Neural cell (in vitro differentiated cells): ENCODE measurements around the gene BCAN. TPM values are rescaled to one million over a fixed set of nuclear protein-coding genes. Genes with fewer than 3 reads are reported as not detected.

Source experiments
- H2AFZ ChIP-seq: fragments of 200-600, 300-800 bp; sonication (generic), shearing (Covaris generic); 2 replicates; pipeline ENCODE4 v1.6.0; 2014; ENCODE audit warnings: low read depth, mild to moderate bottlenecking, antibody characterized with exemption, low read length, moderate library complexity
- H3F3A ChIP-seq: fragments of 200-600 bp; shearing (Covaris generic); 2 replicates; pipeline ENCODE4 v1.6.1; 2016; ENCODE audit warnings: mild to moderate bottlenecking, moderate library complexity, mixed read lengths, antibody characterized with exemption, low read length; ENCODE audit not compliant: insufficient read depth, poor library complexity, severe bottlenecking
- H3K27ac ChIP-seq: fragments of 200-600, 300-800 bp; sonication (generic), shearing (Covaris generic); 2 replicates; pipeline ENCODE4 v1.5.1; 2014; ENCODE audit warnings: mild to moderate bottlenecking, low read length, moderate library complexity
- H3K27me3 ChIP-seq: fragments of 300-800, 200-600 bp; sonication (generic), shearing (Covaris generic); 2 replicates; pipeline ENCODE4 v1.6.0; 2014; ENCODE audit warnings: mild to moderate bottlenecking, low read depth, low read length, moderate library complexity; ENCODE audit not compliant: insufficient read depth
- H3K36me3 ChIP-seq: fragments of 300-800, 200-600 bp; sonication (generic), shearing (Covaris generic); 2 replicates; pipeline ENCODE4 v1.5.1; 2014; ENCODE audit warnings: mild to moderate bottlenecking, antibody characterized with exemption, low read length, moderate library complexity; ENCODE audit not compliant: insufficient read depth
- H3K4me2 ChIP-seq: fragments of 300-800, 200-600 bp; sonication (generic), shearing (Covaris generic); 2 replicates; pipeline ENCODE4 v1.6.0; 2014; ENCODE audit warnings: mild to moderate bottlenecking, low read length
- H3K4me3 ChIP-seq: fragments of 300-800, 200-600 bp; sonication (generic), shearing (Covaris generic); 2 replicates; pipeline ENCODE4 v1.5.1; 2014; ENCODE audit warnings: mild to moderate bottlenecking, low read length, moderate library complexity
- H3K79me2 ChIP-seq: fragments of 200-600 bp; shearing (Covaris generic); replicated peaks from 2 replicates; pipeline ENCODE4 v1.6.0; 2014; ENCODE audit warnings: mild to moderate bottlenecking, low read length, moderate library complexity; ENCODE audit not compliant: insufficient read depth
- H3K9ac ChIP-seq: fragments of 300-800, 200-600 bp; sonication (generic), shearing (Covaris generic); 2 replicates; pipeline ENCODE4 v1.6.1; 2016; ENCODE audit warnings: mild to moderate bottlenecking, low read length, mixed read lengths
- H3K9me2 ChIP-seq: fragments of 200-600 bp; shearing (Covaris generic); 2 replicates; pipeline ENCODE4 v1.6.1; 2016; ENCODE audit warnings: mild to moderate bottlenecking, low read length, mixed read lengths; ENCODE audit not compliant: insufficient read depth
- H3K9me3 ChIP-seq: fragments of 200-600, 300-800 bp; sonication (generic), shearing (Covaris generic); 2 replicates; pipeline ENCODE4 v1.6.1; 2016; ENCODE audit warnings: mild to moderate bottlenecking, mixed run types, low read length, moderate library complexity, mixed read lengths
- H4K20me1 ChIP-seq: fragments of 200-600 bp; shearing (Covaris generic); 2 replicates; pipeline ENCODE4 v1.6.1; 2016; ENCODE audit warnings: mild to moderate bottlenecking, mixed run types; ENCODE audit not compliant: insufficient read depth
- EP300 ChIP-seq: fragments of 450-650 bp; conservative IDR thresholded peaks from 2 replicates; pipeline ENCODE4 v1.6.1; 2014; ENCODE audit warnings: antibody characterized with exemption, mild to moderate bottlenecking, moderate library complexity; ENCODE audit not compliant: poor library complexity, severe bottlenecking
- EZH2 ChIP-seq: fragments of 200-600, 300-800 bp; shearing (Covaris generic), sonication (generic); IDR thresholded peaks from 2 replicates; pipeline ENCODE4 v1.6.1; 2014; ENCODE audit warnings: antibody characterized with exemption, low read length, borderline replicate concordance, mild to moderate bottlenecking; ENCODE audit not compliant: insufficient read depth, poor library complexity, severe bottlenecking
- MXI1 ChIP-seq: fragments of 450-650 bp; conservative IDR thresholded peaks from 2 replicates; pipeline ENCODE4 v1.6.1; 2014; ENCODE audit warnings: antibody characterized with exemption, mild to moderate bottlenecking; ENCODE audit not compliant: poor library complexity, severe bottlenecking
- POLR2AphosphoS5 ChIP-seq: IDR thresholded peaks from 2 replicates; pipeline ENCODE4 v1.6.1; 2012
- RAD21 ChIP-seq: fragments of 450-650 bp; conservative IDR thresholded peaks from 2 replicates; pipeline ENCODE4 v1.6.1; 2014; ENCODE audit warnings: antibody characterized with exemption, mild to moderate bottlenecking, moderate library complexity
- SMC3 ChIP-seq: fragments of 450-650 bp; conservative IDR thresholded peaks from 2 replicates; pipeline ENCODE4 v1.6.1; 2014; ENCODE audit warnings: antibody characterized with exemption, mild to moderate bottlenecking, moderate library complexity; ENCODE audit not compliant: poor library complexity
- TAF1 ChIP-seq: IDR thresholded peaks from 2 replicates; pipeline ENCODE4 v1.6.1; 2012; ENCODE audit warnings: low read depth
- polyA plus RNA-seq: library from polyadenylated mRNA; depleted of rRNA; stranded (reverse); fragments of >200 nt; gene quantifications from 2 replicates; pipeline ENCODE4 v1.2.3, GENCODE V29; 2014
- TF ChIP-seq, protein P1 (sequence below): IDR thresholded peaks from 2 replicates; pipeline ENCODE4 v1.6.1; 2012; ENCODE audit warnings: borderline replicate concordance
- TF ChIP-seq, protein P2 (sequence below): fragments of 450-650 bp; IDR thresholded peaks from 2 replicates; pipeline ENCODE4 v1.5.1; 2014; ENCODE audit warnings: antibody characterized with exemption, mild to moderate bottlenecking, moderate library complexity; ENCODE audit not compliant: poor library complexity, severe bottlenecking

The BCAN gene
- polyA plus RNA-seq, 1 donor from 2014 or later = not detected

DNA sequence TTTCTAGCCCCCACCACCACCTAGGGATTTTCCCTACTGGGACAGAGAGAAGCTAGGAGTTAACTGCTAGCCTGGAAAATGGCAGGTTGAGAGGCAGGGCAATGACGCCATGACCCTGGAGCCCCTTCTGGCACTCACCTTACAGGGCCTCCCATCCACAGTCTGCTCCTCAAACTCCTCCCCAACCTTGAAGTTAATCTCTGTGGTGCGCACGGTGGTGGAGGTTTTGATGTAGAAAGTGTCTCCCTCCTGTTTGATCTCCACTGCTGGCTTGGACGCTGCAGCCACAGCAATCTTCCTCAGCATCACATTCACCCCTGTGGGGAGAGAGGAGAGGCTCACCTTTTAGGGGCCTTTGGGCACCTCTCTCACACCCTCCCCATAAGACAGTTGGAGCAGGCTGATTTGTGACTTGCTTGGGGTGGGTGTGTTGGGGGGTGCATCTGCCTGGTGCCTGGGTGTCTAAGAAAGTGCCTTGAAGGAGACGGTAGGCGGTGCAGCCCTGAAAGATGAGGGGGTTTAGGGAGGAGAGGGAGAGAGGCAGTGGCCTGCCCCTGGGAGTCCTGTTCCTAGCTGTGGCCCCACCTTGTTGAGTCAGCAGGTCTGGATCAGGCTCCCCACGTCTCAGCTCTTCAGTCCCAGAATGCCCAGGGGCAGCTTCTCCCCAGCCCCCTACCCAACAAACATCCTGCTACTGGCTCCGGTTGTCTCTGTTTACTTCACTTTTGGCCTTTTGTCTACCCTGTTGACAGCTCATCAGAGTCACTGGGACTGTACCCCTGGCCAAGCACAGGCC lies 59.0 kb downstream of the BCAN start:
- Histone ChIP-seq H3K36me3 (no peaks in the 10 kb centered on the region), H3K9me2 (no peaks in the 10 kb centered on the region), H3K27me3 (peaks cover 15% of the 10 kb centered on the region), H3K4me3 (no peak overlapping the region), H3K9ac (no peak overlapping the region), H3K79me2 (no peaks in the 10 kb centered on the region), H3K9me3 (no peaks in the 10 kb centered on the region), H4K20me1 (no peaks in the 10 kb centered on the region), H3K4me2 (no peak overlapping the region), H3F3A (peaks cover 2% of the 10 kb centered on the region), H3K27ac (no peak overlapping the region), H2AFZ (no peak overlapping the region)
- no peak for TF ChIP-seq SMC3
- TF ChIP-seq RAD21 = no peak
- TF ChIP-seq EZH2 = no peak
- TF ChIP-seq, protein P1, sequence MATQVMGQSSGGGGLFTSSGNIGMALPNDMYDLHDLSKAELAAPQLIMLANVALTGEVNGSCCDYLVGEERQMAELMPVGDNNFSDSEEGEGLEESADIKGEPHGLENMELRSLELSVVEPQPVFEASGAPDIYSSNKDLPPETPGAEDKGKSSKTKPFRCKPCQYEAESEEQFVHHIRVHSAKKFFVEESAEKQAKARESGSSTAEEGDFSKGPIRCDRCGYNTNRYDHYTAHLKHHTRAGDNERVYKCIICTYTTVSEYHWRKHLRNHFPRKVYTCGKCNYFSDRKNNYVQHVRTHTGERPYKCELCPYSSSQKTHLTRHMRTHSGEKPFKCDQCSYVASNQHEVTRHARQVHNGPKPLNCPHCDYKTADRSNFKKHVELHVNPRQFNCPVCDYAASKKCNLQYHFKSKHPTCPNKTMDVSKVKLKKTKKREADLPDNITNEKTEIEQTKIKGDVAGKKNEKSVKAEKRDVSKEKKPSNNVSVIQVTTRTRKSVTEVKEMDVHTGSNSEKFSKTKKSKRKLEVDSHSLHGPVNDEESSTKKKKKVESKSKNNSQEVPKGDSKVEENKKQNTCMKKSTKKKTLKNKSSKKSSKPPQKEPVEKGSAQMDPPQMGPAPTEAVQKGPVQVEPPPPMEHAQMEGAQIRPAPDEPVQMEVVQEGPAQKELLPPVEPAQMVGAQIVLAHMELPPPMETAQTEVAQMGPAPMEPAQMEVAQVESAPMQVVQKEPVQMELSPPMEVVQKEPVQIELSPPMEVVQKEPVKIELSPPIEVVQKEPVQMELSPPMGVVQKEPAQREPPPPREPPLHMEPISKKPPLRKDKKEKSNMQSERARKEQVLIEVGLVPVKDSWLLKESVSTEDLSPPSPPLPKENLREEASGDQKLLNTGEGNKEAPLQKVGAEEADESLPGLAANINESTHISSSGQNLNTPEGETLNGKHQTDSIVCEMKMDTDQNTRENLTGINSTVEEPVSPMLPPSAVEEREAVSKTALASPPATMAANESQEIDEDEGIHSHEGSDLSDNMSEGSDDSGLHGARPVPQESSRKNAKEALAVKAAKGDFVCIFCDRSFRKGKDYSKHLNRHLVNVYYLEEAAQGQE = no peak
- TF ChIP-seq, protein P2, sequence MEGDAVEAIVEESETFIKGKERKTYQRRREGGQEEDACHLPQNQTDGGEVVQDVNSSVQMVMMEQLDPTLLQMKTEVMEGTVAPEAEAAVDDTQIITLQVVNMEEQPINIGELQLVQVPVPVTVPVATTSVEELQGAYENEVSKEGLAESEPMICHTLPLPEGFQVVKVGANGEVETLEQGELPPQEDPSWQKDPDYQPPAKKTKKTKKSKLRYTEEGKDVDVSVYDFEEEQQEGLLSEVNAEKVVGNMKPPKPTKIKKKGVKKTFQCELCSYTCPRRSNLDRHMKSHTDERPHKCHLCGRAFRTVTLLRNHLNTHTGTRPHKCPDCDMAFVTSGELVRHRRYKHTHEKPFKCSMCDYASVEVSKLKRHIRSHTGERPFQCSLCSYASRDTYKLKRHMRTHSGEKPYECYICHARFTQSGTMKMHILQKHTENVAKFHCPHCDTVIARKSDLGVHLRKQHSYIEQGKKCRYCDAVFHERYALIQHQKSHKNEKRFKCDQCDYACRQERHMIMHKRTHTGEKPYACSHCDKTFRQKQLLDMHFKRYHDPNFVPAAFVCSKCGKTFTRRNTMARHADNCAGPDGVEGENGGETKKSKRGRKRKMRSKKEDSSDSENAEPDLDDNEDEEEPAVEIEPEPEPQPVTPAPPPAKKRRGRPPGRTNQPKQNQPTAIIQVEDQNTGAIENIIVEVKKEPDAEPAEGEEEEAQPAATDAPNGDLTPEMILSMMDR = no peak
- no peak for TF ChIP-seq MXI1
- no peak for TF ChIP-seq POLR2AphosphoS5
- TF ChIP-seq EP300 = no peak

DNA sequence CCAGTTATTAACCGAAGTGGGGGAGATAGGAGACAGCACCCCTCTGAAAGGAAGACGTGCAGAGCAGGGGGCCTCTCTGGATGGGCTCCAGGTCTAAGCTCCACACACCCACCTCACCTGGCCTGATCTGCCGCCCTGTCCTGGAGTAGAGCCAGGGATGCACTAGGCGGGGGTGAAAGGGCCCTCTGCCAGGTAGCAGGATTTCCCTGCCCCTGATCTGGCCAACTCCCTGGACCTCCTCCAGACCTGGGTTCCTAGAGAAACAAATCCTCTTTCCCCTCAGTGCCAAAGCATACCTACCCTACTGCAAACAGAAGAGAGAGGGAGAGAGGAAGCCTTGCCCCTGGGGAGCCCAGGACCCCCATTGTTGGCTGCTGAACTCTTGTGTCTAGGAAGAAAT lies 61.4 kb downstream of the BCAN start:
- Histone ChIP-seq H2AFZ (no peak overlapping the region), H3K36me3 (no peaks in the 10 kb centered on the region), H3K27ac (no peak overlapping the region), H3K9me3 (no peaks in the 10 kb centered on the region), H3K4me3 (no peak overlapping the region), H3K9me2 (no peaks in the 10 kb centered on the region), H3K9ac (no peak overlapping the region), H3F3A (peaks cover 8% of the 10 kb centered on the region), H3K79me2 (no peaks in the 10 kb centered on the region), H3K27me3 (peaks cover 15% of the 10 kb centered on the region), H3K4me2 (no peak overlapping the region), H4K20me1 (no peaks in the 10 kb centered on the region)
- TF ChIP-seq, protein P2 = no peak
- TF ChIP-seq EZH2 (no peak), SMC3 (no peak), EP300 (no peak), MXI1 (no peak), TAF1 (no peak)
